ENCODE measurements around the gene TEX30.
"Not testable (repeated sequence)": the region's sequence is repeated elsewhere in the genome, so short reads cannot be mapped to it uniquely, and the experiment has no call there.

Gene TEX30

GRCh38 chr13:102773441-102774213 is at the start of gene TEX30:
TSS of gene TEX30 (minus strand) at chr13:102773786. CDS start at chr13:102770026, 3,760 bp downstream.
- peak; percentile 70 for DNase-seq

- DNase-seq, result no peak
These were observed 44.3 kb upstream of the TEX30 start for GRCh38 chr13:102817907-102818306.

- DNase-seq, result no peak
These were observed 43.7 kb upstream of the TEX30 start for GRCh38 chr13:102817241-102817640.

GRCh38 chr13:102816708-102817107 is 43.1 kb upstream of the TEX30 start:
- DNase-seq, result no peak

GRCh38 chr13:102815788-102816187 is 42.2 kb upstream of the TEX30 start:
- no peak for DNase-seq

GRCh38 chr13:102814793-102815192 is 41.2 kb upstream of the TEX30 start:
- DNase-seq, result no peak

- no peak for DNase-seq
These were observed 40.5 kb upstream of the TEX30 start for GRCh38 chr13:102814025-102814607.

- DNase-seq, result no peak
These were observed 39.2 kb upstream of the TEX30 start for GRCh38 chr13:102812611-102813287.

- DNase-seq, result no peak
These were observed 34.1 kb upstream of the TEX30 start for GRCh38 chr13:102807699-102808098.

GRCh38 chr13:102805680-102806079 is 32.1 kb upstream of the TEX30 start:
- DNase-seq, result no peak

- peak; percentile 31 for DNase-seq
These were observed 26.8 kb upstream of the TEX30 start for GRCh38 chr13:102800145-102801041.

- DNase-seq, result no peak
These were observed 26.0 kb upstream of the TEX30 start for GRCh38 chr13:102799426-102800144.

GRCh38 chr13:102798581-102799425 is 25.2 kb upstream of the TEX30 start, which contains the start of the genes BIVM and POGLUT2:
TSS of gene BIVM (plus strand) at chr13:102799119. CDS start at chr13:102807268, 8,149 bp downstream.
TSS of gene POGLUT2 (minus strand) at chr13:102798976. CDS start at chr13:102798670, 306 bp downstream.
- DNase-seq, result peak; percentile 71

GRCh38 chr13:102793611-102794355 is 20.2 kb upstream of the TEX30 start:
- no peak for DNase-seq

- DNase-seq, result no peak
These were observed 18.8 kb upstream of the TEX30 start for GRCh38 chr13:102792396-102792795.

- no peak for DNase-seq
These were observed 15.1 kb upstream of the TEX30 start for GRCh38 chr13:102788683-102789082.

- no peak for DNase-seq
These were observed 10.9 kb upstream of the TEX30 start for GRCh38 chr13:102784483-102784882.

GRCh38 chr13:102781591-102781990 is 8.0 kb upstream of the TEX30 start:
- no peak for DNase-seq

- DNase-seq, result not testable (repeated sequence)
These were observed 7.1 kb upstream of the TEX30 start for GRCh38 chr13:102780656-102781055.
